GM19463 (cell line): ENCODE results near the gene FBXL19.

Experiments used
- ATAC-seq: cut with Tn5 transposase; IDR thresholded peaks from one replicate; pipeline ENCODE4 v1.9.1; 2021; ENCODE audit warnings: mild to moderate bottlenecking, moderate library complexity; ENCODE audit not compliant: unreplicated experiment

FBXL19 gene

GRCh38 chr16:30894540-30895368 is 28.6 kb upstream of the FBXL19 start:
- ATAC-seq, result no peak

GRCh38 chr16:30895627-30896260 is 27.6 kb upstream of the FBXL19 start:
- no peak for ATAC-seq

GRCh38 chr16:30896261-30896888 is 27.0 kb upstream of the FBXL19 start, which contains the start of gene CTF1:
CTF1 (plus strand) TSS chr16:30896614; CDS start chr16:30896644, 30 bp downstream.
- ATAC-seq, result no peak

GRCh38 chr16:30896889-30897733 is 26.3 kb upstream of the FBXL19 start:
- peak; percentile 36 for ATAC-seq

- no peak for ATAC-seq
These were observed 23.6 kb upstream of the FBXL19 start for GRCh38 chr16:30899794-30900193.

GRCh38 chr16:30900588-30900987 is 22.8 kb upstream of the FBXL19 start:
- ATAC-seq, result no peak

GRCh38 chr16:30901201-30902028 is 22.0 kb upstream of the FBXL19 start:
- no peak for ATAC-seq

- ATAC-seq, result no peak
These were observed 21.1 kb upstream of the FBXL19 start for GRCh38 chr16:30902029-30902972.

- no peak for ATAC-seq
These were observed 20.4 kb upstream of the FBXL19 start for GRCh38 chr16:30903002-30903401.

GRCh38 chr16:30903596-30903995 is 19.8 kb upstream of the FBXL19 start:
- no peak for ATAC-seq

GRCh38 chr16:30904114-30904780 is 19.1 kb upstream of the FBXL19 start:
- no peak for ATAC-seq

- ATAC-seq, result no peak
These were observed 16.3 kb upstream of the FBXL19 start for GRCh38 chr16:30907064-30907463.

- no peak for ATAC-seq
These were observed 12.8 kb upstream of the FBXL19 start for GRCh38 chr16:30910427-30911029.

- ATAC-seq, result no peak
These were observed 10.5 kb upstream of the FBXL19 start for GRCh38 chr16:30912794-30913412.

GRCh38 chr16:30914830-30915229 is 8.5 kb upstream of the FBXL19 start:
- ATAC-seq, result no peak

GRCh38 chr16:30918614-30919013 is 4.8 kb upstream of the FBXL19 start:
- no peak for ATAC-seq

GRCh38 chr16:30920891-30921290 is 2.5 kb upstream of the FBXL19 start:
- no peak for ATAC-seq

GRCh38 chr16:30921459-30921747 is 2.0 kb upstream of the FBXL19 start:
- no peak for ATAC-seq
